ENCODE results near the gene NAP1L4.
A peak's percentile ranks its signal among the peaks of the same experiment; 100 is the strongest.

NAP1L4 gene

GRCh38 chr11:2904153-2905052 lies 87.7 kb downstream of the NAP1L4 start:
- no peak for TF ChIP-seq ZNF274 (IDR thresholded peaks at IDR 0.05; ENCODE audit: low read depth, low read length)
- H3K4me3 ChIP-seq (ENCODE audit: low read length) = no peak overlapping the region

- H3K4me3 ChIP-seq (ENCODE audit: low read length) = no peak overlapping the region
- no peak for TF ChIP-seq ZNF274 (IDR thresholded peaks at IDR 0.05; ENCODE audit: low read depth, low read length)
These were observed 88.5 kb downstream of the NAP1L4 start for GRCh38 chr11:2903672-2904011.

GRCh38 chr11:2902784-2903671 lies 89.1 kb downstream of the NAP1L4 start:
- no peak for TF ChIP-seq ZNF274 (IDR thresholded peaks at IDR 0.05; ENCODE audit: low read depth, low read length)

GRCh38 chr11:2901854-2902783 lies 90.0 kb downstream of the NAP1L4 start:
- TF ChIP-seq ZNF274 (IDR thresholded peaks at IDR 0.05; ENCODE audit: low read depth, low read length) = no peak

More at GRCh38 chr11:2902784-2903671, 89.1 kb downstream of the NAP1L4 start:
- peak overlapping the region; percentile 81 for H3K4me3 ChIP-seq (ENCODE audit: low read length)

GRCh38 chr11:2901196-2901796 lies 90.8 kb downstream of the NAP1L4 start:
- TF ChIP-seq ZNF274 (IDR thresholded peaks at IDR 0.05; ENCODE audit: low read depth, low read length) = no peak
- no peak overlapping the region; the same call in 1 of the 2 replicates for H3K4me3 ChIP-seq (ENCODE audit: low read length)

More at GRCh38 chr11:2901854-2902783, 90.0 kb downstream of the NAP1L4 start:
- peak overlapping the region; percentile 81 for H3K4me3 ChIP-seq (ENCODE audit: low read length)

- H3K4me3 ChIP-seq (ENCODE audit: low read length) = no peak overlapping the region
- TF ChIP-seq ZNF274 (IDR thresholded peaks at IDR 0.05; ENCODE audit: low read depth, low read length) = no peak
These were observed 92.9 kb downstream of the NAP1L4 start for GRCh38 chr11:2899080-2899783.

- no peak overlapping the region for H3K4me3 ChIP-seq (ENCODE audit: low read length)
These were observed 93.6 kb downstream of the NAP1L4 start for GRCh38 chr11:2898366-2899079.

GRCh38 chr11:2897048-2897447 lies 95.1 kb downstream of the NAP1L4 start:
- no peak for TF ChIP-seq ZNF274 (IDR thresholded peaks at IDR 0.05; ENCODE audit: low read depth, low read length)
- no peak overlapping the region for H3K4me3 ChIP-seq (ENCODE audit: low read length)

More at GRCh38 chr11:2898366-2899079, 93.6 kb downstream of the NAP1L4 start:
- TF ChIP-seq ZNF274 (IDR thresholded peaks at IDR 0.05; ENCODE audit: low read depth, low read length) = no peak

- TF ChIP-seq ZNF274 (IDR thresholded peaks at IDR 0.05; ENCODE audit: low read depth, low read length) = no peak
- no peak overlapping the region for H3K4me3 ChIP-seq (ENCODE audit: low read length)
These were observed 96.1 kb downstream of the NAP1L4 start for GRCh38 chr11:2896047-2896446.

Data from GM08714 (cell line).